ENCODE data around the gene CAMTA1. TPM values are rescaled to one million over a fixed set of nuclear protein-coding genes. Genes with fewer than 3 reads are reported as not detected.

The CAMTA1 gene
- total RNA-seq, 1 donor from 2014 or later: 63.8 TPM

DNA sequence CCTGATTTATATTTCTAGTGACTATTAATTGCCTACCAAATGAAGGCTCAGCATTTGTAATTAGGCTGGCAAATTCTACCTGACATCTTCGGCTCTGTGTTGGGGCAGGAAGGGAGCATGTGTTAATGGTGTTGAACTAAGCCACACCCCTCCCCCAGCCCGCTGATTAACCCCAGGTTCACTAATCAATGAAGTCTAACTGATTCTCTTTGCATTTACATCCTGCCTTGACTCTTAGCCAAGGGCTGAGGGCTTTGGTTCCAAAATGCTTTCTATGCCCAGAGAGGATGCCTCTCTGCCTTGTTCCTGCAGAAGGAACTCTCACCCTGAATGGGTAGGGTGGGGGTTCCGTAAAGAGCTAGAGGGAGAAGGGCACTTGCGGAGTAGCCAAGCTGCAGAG lies 393.1 kb downstream of the CAMTA1 start:
- DNase-seq (ENCODE audit: low spot score): no peak
- Mint-ChIP-seq H3K27ac (ENCODE audit: unreplicated experiment) (no peak overlapping the region), H3K4me1 (ENCODE audit: low read depth) (no peaks in the 10 kb centered on the region), H3K36me3 (ENCODE audit: low read depth) (peaks cover 3% of the 10 kb centered on the region), H3K9me3 (ENCODE audit: low read depth) (peaks cover 18% of the 10 kb centered on the region), H3K4me3 (ENCODE audit: unreplicated experiment) (no peak overlapping the region), H3K27me3 (ENCODE audit: low read depth) (peaks cover 24% of the 10 kb centered on the region)
- TF ChIP-seq, protein P1, sequence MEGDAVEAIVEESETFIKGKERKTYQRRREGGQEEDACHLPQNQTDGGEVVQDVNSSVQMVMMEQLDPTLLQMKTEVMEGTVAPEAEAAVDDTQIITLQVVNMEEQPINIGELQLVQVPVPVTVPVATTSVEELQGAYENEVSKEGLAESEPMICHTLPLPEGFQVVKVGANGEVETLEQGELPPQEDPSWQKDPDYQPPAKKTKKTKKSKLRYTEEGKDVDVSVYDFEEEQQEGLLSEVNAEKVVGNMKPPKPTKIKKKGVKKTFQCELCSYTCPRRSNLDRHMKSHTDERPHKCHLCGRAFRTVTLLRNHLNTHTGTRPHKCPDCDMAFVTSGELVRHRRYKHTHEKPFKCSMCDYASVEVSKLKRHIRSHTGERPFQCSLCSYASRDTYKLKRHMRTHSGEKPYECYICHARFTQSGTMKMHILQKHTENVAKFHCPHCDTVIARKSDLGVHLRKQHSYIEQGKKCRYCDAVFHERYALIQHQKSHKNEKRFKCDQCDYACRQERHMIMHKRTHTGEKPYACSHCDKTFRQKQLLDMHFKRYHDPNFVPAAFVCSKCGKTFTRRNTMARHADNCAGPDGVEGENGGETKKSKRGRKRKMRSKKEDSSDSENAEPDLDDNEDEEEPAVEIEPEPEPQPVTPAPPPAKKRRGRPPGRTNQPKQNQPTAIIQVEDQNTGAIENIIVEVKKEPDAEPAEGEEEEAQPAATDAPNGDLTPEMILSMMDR (IDR thresholded peaks at IDR 0.05): no peak

DNA sequence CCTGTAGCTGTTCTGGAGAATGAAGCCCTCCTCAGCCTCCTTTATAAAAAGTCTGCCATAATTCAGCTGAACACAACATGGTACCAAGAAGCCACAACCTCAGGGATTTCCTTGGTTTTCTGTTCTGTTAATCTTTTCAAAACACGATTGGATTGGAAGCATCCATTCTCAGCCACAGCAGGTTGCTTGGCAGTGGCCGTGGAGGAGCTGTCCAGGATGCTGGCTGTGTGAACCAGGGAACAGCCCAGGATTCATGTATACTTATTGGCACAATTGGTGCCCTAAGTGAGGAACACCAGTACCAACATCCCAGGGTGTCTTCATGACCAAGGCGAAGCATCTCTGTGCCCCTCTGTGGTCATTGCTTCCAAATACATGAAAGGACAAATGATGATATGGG lies 393.5 kb downstream of the CAMTA1 start:
- no peak for DNase-seq (ENCODE audit: low spot score)
- peaks cover 25% of the 10 kb centered on the region for H3K27me3 Mint-ChIP-seq (ENCODE audit: low read depth)
- no peak overlapping the region for H3K27ac Mint-ChIP-seq (ENCODE audit: unreplicated experiment)
- TF ChIP-seq, protein P1 (IDR thresholded peaks at IDR 0.05): no peak
- H3K4me1 Mint-ChIP-seq (ENCODE audit: low read depth): no peaks in the 10 kb centered on the region
- peaks cover 22% of the 10 kb centered on the region for H3K9me3 Mint-ChIP-seq (ENCODE audit: low read depth)
- no peak overlapping the region for H3K4me3 Mint-ChIP-seq (ENCODE audit: unreplicated experiment)
- peaks cover 3% of the 10 kb centered on the region for H3K36me3 Mint-ChIP-seq (ENCODE audit: low read depth)

DNA sequence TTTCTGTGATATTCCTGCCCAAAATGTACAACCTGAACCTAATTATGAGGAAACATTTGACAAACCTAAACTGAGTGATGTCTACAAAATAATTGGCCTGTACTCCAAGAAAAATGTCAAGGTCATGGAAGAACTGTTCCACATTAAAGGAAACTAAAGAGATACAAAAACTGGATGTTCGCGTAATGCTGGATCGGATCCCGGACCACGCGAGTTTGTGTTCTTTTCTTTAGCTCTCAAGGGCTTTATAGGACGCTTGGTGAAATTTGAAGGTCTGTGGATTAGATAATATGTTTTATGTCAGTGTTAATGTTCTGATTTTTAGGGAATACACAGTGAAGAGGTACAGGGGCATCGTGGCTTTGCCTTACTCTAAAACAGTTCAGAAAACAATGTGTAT lies 400.5 kb downstream of the CAMTA1 start:
- H3K36me3 Mint-ChIP-seq (ENCODE audit: low read depth): peaks cover 1% of the 10 kb centered on the region
- peaks cover 16% of the 10 kb centered on the region for H3K27me3 Mint-ChIP-seq (ENCODE audit: low read depth)
- DNase-seq (ENCODE audit: low spot score): no peak
- H3K9me3 Mint-ChIP-seq (ENCODE audit: low read depth): peaks cover 27% of the 10 kb centered on the region
- no peak overlapping the region for H3K4me3 Mint-ChIP-seq (ENCODE audit: unreplicated experiment)
- no peak overlapping the region for H3K27ac Mint-ChIP-seq (ENCODE audit: unreplicated experiment)
- TF ChIP-seq, protein P1 (IDR thresholded peaks at IDR 0.05): no peak
- peaks cover 3% of the 10 kb centered on the region for H3K4me1 Mint-ChIP-seq (ENCODE audit: low read depth)

DNA sequence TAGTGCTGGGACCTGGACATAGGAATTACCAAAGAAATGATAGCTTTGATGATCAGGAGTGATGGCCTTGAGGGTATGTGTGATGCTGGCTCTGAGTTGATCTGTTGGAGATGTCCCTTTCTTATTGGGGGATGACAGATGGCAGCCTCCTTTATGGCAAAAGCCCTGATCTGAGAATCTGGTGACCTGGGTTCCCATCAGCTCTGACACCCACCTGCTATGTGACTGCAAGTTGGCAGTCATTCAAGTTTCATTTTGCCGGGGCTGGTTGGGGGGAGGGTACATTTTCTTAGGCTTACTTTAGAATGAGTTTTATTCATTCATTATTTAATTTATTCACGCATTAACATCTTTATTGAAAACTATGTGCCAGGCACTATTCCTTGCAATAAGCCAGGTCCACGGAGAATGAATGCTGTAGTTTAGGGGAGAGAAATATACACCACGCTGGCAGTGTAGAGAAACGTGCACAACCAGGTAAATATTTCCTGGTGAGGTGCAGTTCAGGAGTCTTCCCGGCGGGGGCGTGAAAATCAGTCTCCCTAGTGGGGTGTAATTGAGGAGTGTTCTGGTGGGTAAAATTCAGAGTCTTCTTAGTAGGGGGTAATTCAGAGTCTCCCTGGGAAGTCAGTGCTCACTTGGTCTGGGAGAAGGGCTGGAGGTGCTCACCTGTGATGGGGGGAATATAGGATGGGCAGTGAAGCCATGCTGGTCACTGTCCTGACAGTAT lies 401.3 kb downstream of the CAMTA1 start:
- Mint-ChIP-seq H3K4me3 (ENCODE audit: unreplicated experiment) (no peak overlapping the region), H3K27ac (ENCODE audit: unreplicated experiment) (no peak overlapping the region), H3K36me3 (ENCODE audit: low read depth) (peaks cover 1% of the 10 kb centered on the region), H3K9me3 (ENCODE audit: low read depth) (peaks cover 21% of the 10 kb centered on the region), H3K27me3 (ENCODE audit: low read depth) (peaks cover 16% of the 10 kb centered on the region), H3K4me1 (ENCODE audit: low read depth) (peaks cover 3% of the 10 kb centered on the region)
- TF ChIP-seq, protein P1 (IDR thresholded peaks at IDR 0.05): peak; percentile 14
- DNase-seq (ENCODE audit: low spot score): no peak

DNA sequence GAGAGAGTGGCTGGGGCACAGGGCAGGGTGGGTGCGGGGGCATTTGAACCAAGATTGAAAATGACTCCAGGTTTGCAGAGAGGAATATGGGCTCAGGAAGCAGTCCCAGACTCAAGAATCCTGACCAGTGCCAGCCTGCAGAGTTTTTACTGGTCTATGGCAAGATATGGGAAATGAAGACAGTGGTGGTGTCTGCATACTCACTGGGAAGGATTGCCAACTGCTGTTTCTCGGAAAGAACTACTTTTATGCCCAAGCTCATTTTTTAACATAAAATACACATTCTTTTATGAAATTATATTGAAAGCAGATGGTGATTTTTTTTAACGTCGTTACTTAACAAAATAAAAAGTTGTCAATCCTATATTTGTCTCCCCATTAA lies 401.8 kb downstream of the CAMTA1 start:
- Mint-ChIP-seq H3K27me3 (ENCODE audit: low read depth) (peaks cover 16% of the 10 kb centered on the region), H3K4me1 (ENCODE audit: low read depth) (peaks cover 3% of the 10 kb centered on the region), H3K36me3 (ENCODE audit: low read depth) (peaks cover 1% of the 10 kb centered on the region), H3K27ac (ENCODE audit: unreplicated experiment) (no peak overlapping the region), H3K4me3 (ENCODE audit: unreplicated experiment) (no peak overlapping the region), H3K9me3 (ENCODE audit: low read depth) (peaks cover 16% of the 10 kb centered on the region)
- TF ChIP-seq, protein P1 (IDR thresholded peaks at IDR 0.05): no peak
- DNase-seq (ENCODE audit: low spot score): no peak
